Panc1 (cell line): Measurements from ENCODE around the gene BBIP1. TPM values are rescaled to one million over a fixed set of nuclear protein-coding genes. Genes with fewer than 3 reads are reported as not detected.

Experiments
- ATAC-seq: fragments of 200-7000 bp; cut with Tn5 transposase; 2 replicates; pipeline ENCODE4 v1.9.1; 2020; ENCODE audit warnings: mild to moderate bottlenecking, moderate library complexity
- BruUV-seq: library from RNA; stranded (reverse); fragments of 400-500 nt; replicated peaks from 2 replicates; lab custom pipeline; 2021; lab: Mats Ljungman, UMichigan
- CTCF ChIA-PET: fragments of 300-600 bp; sonication (Branson Sonifier 250); formaldehyde crosslinking; loops from one replicate; lab custom pipeline; 2022; ENCODE audit warnings: antibody characterized with exemption; lab: Charles Lee
- POLR2A ChIA-PET: fragments of 300-600 bp; sonication (Branson Sonifier 250); formaldehyde crosslinking; loops from one replicate; lab custom pipeline; 2022; ENCODE audit warnings: antibody characterized with exemption; lab: Charles Lee
- DNase-seq: peaks from one replicate; pipeline ENCODE4 v3.0.0-alpha.2; 2010; ENCODE audit warnings: low read depth, low spot score
- H3K27ac ChIP-seq: 2 replicates; pipeline ENCODE4 v1.5.1; 2011; ENCODE audit warnings: mild to moderate bottlenecking, low read length, inconsistent platforms
- H3K27me3 ChIP-seq: fragments of 200-500 bp; sonication (Bioruptor generic); 2 replicates; pipeline ENCODE4 v1.6.0; 2014; ENCODE audit warnings: low read length, inconsistent platforms; ENCODE audit not compliant: control insufficient read depth, insufficient read depth
- H3K36me3 ChIP-seq: fragments of 200-500 bp; sonication (Bioruptor generic); 2 replicates; pipeline ENCODE4 v1.5.1; 2014; ENCODE audit warnings: inconsistent platforms, mild to moderate bottlenecking, low read length, moderate library complexity; ENCODE audit not compliant: control insufficient read depth, insufficient read depth
- H3K4me1 ChIP-seq: 2 replicates; pipeline ENCODE4 v1.5.1; 2011; ENCODE audit warnings: inconsistent platforms, mild to moderate bottlenecking, low read length, moderate library complexity; ENCODE audit not compliant: control insufficient read depth, insufficient read depth
- H3K4me3 ChIP-seq, 2 experiments: 2 replicates each; pipeline ENCODE4 v1.5.1; 2011 to 2012; ENCODE audit warnings: low read depth in 2 of 2, low read length in 2 of 2, mild to moderate bottlenecking in 2 of 2, inconsistent platforms in 1 of 2, moderate library complexity in 1 of 2
- H3K9me3 ChIP-seq: fragments of 200-500 bp; sonication (Bioruptor generic); 2 replicates; pipeline ENCODE4 v1.5.1; 2014; ENCODE audit warnings: low read depth, mild to moderate bottlenecking, inconsistent platforms, low read length, moderate library complexity; ENCODE audit not compliant: control insufficient read depth, insufficient read depth
- CTCF ChIP-seq: fragments of 450-650 bp; IDR thresholded peaks from 2 replicates; pipeline ENCODE4 v1.5.1; 2017; ENCODE audit warnings: mild to moderate bottlenecking
- POLR2AphosphoS5 ChIP-seq: IDR thresholded peaks from 2 replicates; pipeline ENCODE4 v1.6.1; 2012; ENCODE audit warnings: mild to moderate bottlenecking, low read depth, low read length, moderate library complexity
- SIN3A ChIP-seq: IDR thresholded peaks from 2 replicates; pipeline ENCODE4 v1.6.1; 2012; ENCODE audit warnings: low read depth, mild to moderate bottlenecking, low read length, moderate library complexity, borderline replicate concordance; ENCODE audit not compliant: insufficient read depth
- TCF7L2 ChIP-seq: IDR thresholded peaks from 2 replicates; pipeline ENCODE4 v1.6.1; 2011; ENCODE audit warnings: mild to moderate bottlenecking, low read depth, low read length, inconsistent platforms
- in situ Hi-C: cut with HindIII; loops from 2 replicates; pipeline ENCODE4 v1.10.0; 2016; ENCODE audit warnings: low sequenced_read_pairs, low pct_unique_long_range_greater_than_20kb
- intact Hi-C: fragments of 100-400 bp; cut with micrococcal nuclease; formaldehyde crosslinking; loops from one replicate; pipeline ENCODE4 v1.10.0; 2022; ENCODE audit not compliant: unreplicated experiment
- total RNA-seq: library from RNA; stranded (reverse); gene quantifications from one replicate; pipeline ENCODE4 v1.2.1, GENCODE V29; 2021; ENCODE audit not compliant: unreplicated experiment
- TF ChIP-seq, protein P1 (sequence below), 2 experiments: IDR thresholded peaks; 2 replicates each; pipeline ENCODE4 v1.6.1; 2011 to 2012; ENCODE audit warnings: low read depth in 2 of 2, control low read depth in 1 of 2, low read length in 1 of 2, mild to moderate bottlenecking in 1 of 2, moderate library complexity in 1 of 2; ENCODE audit not compliant: insufficient read depth in 1 of 2

BBIP1 gene
- total RNA-seq, 1 experiment from 2014 or later = 55.2 TPM

GRCh38 chr10:110851020-110851612, 67.9 kb downstream of the BBIP1 start:
- in situ Hi-C loops (no loop called here), intact Hi-C loops (no loop called here)
- 0 out of 2 replicates have a peak, but pooled peaks cover 3% of the 10 kb centered on the region for H3K4me1 ChIP-seq
- no peaks in the 10 kb centered on the region for H3K36me3 ChIP-seq
- H3K4me3 ChIP-seq = no peak overlapping the region
- H3K27me3 ChIP-seq = no peaks in the 10 kb centered on the region
- no TSS peak for BruUV-seq
- no peak overlapping the region for H3K27ac ChIP-seq
- ATAC-seq = no peak
- DNase-seq = no peak
- CTCF ChIA-PET = no interaction called here
- H3K9me3 ChIP-seq = no peaks in the 10 kb centered on the region
- TF ChIP-seq TCF7L2 (no peak), POLR2AphosphoS5 (no peak), CTCF (no peak), SIN3A (no peak)
- TF ChIP-seq, protein P1, sequence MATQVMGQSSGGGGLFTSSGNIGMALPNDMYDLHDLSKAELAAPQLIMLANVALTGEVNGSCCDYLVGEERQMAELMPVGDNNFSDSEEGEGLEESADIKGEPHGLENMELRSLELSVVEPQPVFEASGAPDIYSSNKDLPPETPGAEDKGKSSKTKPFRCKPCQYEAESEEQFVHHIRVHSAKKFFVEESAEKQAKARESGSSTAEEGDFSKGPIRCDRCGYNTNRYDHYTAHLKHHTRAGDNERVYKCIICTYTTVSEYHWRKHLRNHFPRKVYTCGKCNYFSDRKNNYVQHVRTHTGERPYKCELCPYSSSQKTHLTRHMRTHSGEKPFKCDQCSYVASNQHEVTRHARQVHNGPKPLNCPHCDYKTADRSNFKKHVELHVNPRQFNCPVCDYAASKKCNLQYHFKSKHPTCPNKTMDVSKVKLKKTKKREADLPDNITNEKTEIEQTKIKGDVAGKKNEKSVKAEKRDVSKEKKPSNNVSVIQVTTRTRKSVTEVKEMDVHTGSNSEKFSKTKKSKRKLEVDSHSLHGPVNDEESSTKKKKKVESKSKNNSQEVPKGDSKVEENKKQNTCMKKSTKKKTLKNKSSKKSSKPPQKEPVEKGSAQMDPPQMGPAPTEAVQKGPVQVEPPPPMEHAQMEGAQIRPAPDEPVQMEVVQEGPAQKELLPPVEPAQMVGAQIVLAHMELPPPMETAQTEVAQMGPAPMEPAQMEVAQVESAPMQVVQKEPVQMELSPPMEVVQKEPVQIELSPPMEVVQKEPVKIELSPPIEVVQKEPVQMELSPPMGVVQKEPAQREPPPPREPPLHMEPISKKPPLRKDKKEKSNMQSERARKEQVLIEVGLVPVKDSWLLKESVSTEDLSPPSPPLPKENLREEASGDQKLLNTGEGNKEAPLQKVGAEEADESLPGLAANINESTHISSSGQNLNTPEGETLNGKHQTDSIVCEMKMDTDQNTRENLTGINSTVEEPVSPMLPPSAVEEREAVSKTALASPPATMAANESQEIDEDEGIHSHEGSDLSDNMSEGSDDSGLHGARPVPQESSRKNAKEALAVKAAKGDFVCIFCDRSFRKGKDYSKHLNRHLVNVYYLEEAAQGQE (IDR thresholded peaks at IDR 0.05; ENCODE audit: insufficient read depth in 1 of 2, low read depth in 2 of 2, low read length in 1 of 2) = no peak
- POLR2A ChIA-PET = no interaction called here

DNA sequence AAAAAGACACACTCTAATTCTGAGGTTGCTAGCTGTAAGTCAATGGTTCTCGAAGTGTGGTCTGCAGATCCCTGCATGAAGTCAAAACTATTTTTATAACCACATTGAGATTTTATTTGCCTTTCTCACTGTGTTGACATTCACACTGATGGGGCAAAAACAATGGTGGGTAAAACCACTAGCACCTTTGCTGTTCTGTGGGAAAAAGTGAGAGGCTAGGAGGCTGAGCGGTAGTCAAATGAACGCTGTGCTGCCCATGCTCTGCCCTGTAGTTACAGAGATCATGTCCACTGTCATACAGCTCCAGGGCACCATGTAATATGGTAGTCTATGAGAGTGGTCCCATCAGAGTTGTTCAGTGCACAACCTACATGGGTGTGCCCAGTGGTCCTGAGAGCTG, 68.9 kb downstream of the BBIP1 start:
- BruUV-seq = no TSS peak
- DNase-seq = no peak
- in situ Hi-C loops = no loop called here
- Histone ChIP-seq H3K27me3 (no peaks in the 10 kb centered on the region), H3K4me1 (0 out of 2 replicates have a peak, but pooled peaks cover 3% of the 10 kb centered on the region), H3K36me3 (no peaks in the 10 kb centered on the region), H3K9me3 (no peaks in the 10 kb centered on the region), H3K27ac (no peak overlapping the region), H3K4me3 (no peak overlapping the region)
- ATAC-seq = no peak
- ChIA-PET CTCF (no interaction called here), POLR2A (no interaction called here)
- TF ChIP-seq CTCF (no peak), TCF7L2 (no peak), SIN3A (no peak), POLR2AphosphoS5 (no peak)
- TF ChIP-seq, protein P1 (IDR thresholded peaks at IDR 0.05; ENCODE audit: insufficient read depth in 1 of 2, low read depth in 2 of 2, low read length in 1 of 2) = no peak
- intact Hi-C loops = no loop called here
